CD4-positive, alpha-beta T cell treated with Interleukin-1 beta for 1 hour (primary cell): ENCODE results near the gene PLA2G12B.

Experiments used
- DNase-seq, 2 donors: peaks; one replicate each; pipeline ENCODE4 v3.0.0-alpha.2; 2020 to 2022

PLA2G12B gene

GRCh38 chr10:72888151-72888638 is 66.4 kb downstream of the PLA2G12B start:
- no peak for DNase-seq

DNA sequence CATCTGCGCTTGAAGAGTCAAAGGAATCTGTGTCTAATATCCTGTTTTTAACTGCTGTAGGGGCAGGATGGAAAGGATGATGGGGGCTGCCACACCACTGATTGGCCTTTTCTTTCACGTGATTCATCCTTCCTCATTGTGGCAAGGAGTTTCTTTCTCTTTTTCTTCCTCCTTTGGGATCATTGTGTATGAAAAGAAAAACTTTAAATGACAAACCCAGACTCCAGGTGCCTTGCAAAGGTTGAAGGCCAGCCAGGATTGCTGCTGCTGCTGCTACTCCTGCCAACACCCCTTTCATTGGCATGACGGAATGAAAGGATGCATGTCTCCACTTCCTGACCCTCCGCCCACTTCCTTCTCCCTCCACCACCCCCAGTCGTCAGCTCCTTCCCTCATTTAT is 67.6 kb downstream of the PLA2G12B start:
- DNase-seq: no peak

DNA sequence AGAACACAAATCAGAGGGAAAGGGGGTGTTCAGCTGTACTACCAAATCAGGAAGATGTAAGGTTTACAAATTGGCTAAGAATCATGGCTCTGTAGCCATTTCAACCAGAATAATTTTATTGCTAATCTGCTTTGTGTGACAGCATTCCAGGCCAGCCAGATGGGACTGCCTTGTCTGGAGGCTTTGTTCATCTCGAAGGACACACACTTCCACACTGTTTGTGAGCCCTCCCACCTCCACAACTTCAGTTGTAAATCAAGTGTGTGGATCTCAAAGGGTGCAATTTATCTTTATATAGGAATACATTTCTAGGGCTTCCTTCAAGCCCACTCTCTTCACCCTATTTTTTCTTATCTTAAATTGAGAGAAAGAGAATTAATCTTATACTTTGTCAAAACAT is 68.0 kb downstream of the PLA2G12B start:
- no peak for DNase-seq

GRCh38 chr10:72885953-72886352 is 68.7 kb downstream of the PLA2G12B start:
- DNase-seq: no peak
